K562 (cell line): ENCODE results near the gene HERPUD2.

Source experiments
- ATF4 ChIP-seq: fragments of 450-650 bp; formaldehyde crosslinking; IDR thresholded peaks from 2 replicates; pipeline ENCODE4 v1.4.0; 2022; ENCODE audit warnings: mild to moderate bottlenecking, moderate library complexity
- CC2D1A ChIP-seq: fragments of 450-650 bp; IDR thresholded peaks from 2 replicates; pipeline ENCODE4 v1.6.1; 2017; ENCODE audit warnings: mild to moderate bottlenecking
- CTCF ChIP-seq, 3 experiments: IDR thresholded peaks in 2 of 3; conservative IDR thresholded peaks in 1 of 3; 2 replicates each; pipeline ENCODE4 v1.5.1; 2011 to 2012; ENCODE audit warnings: low read length in 3 of 3, mild to moderate bottlenecking in 3 of 3, control low read depth in 2 of 3, improper control_type of control experiment in 1 of 3, inconsistent platforms in 1 of 3, low read depth in 1 of 3, mixed read lengths in 1 of 3, moderate library complexity in 1 of 3; ENCODE audit not compliant: insufficient read depth in 2 of 3
- ESRRA ChIP-seq: fragments of 450-650 bp; IDR thresholded peaks from 2 replicates; pipeline ENCODE4 v1.6.1; 2014; ENCODE audit warnings: low read depth, mild to moderate bottlenecking, moderate library complexity, borderline replicate concordance
- KDM1A ChIP-seq, 2 experiments: fragments of 450-650 bp; IDR thresholded peaks; 2 replicates each; pipeline ENCODE4 v1.6.1; 2016; ENCODE audit warnings: mild to moderate bottlenecking in 2 of 2
- NFE2L1 ChIP-seq: fragments of 450-650 bp; IDR thresholded peaks from 2 replicates; pipeline ENCODE4 v1.6.1; 2016; ENCODE audit warnings: missing genetic modification characterization, low read depth, mild to moderate bottlenecking, missing compliant biosample characterization, moderate library complexity, borderline replicate concordance
- NONO ChIP-seq, 2 experiments: fragments of 200-400 bp in 1 of 2; fragments of 450-650 bp in 1 of 2; formaldehyde crosslinking in 1 of 2; IDR thresholded peaks; 2 replicates each; pipeline ENCODE4 v1.6.1; 2017; ENCODE audit warnings: low read depth in 2 of 2, mild to moderate bottlenecking in 2 of 2, moderate library complexity in 2 of 2, low read length in 1 of 2
- POLR2A ChIP-seq: fragments of 450-650 bp; conservative IDR thresholded peaks from 2 replicates; pipeline ENCODE4 v1.6.1; 2016
- RAD21 ChIP-seq, 2 experiments: fragments of 250-450 bp in 1 of 2; fragments of 450-650 bp in 1 of 2; sonication (Bioruptor Pico) in 1 of 2; formaldehyde crosslinking in 1 of 2; IDR thresholded peaks in 1 of 2; conservative IDR thresholded peaks in 1 of 2; 2 replicates each; pipeline versions ENCODE4 v1.4.0 to v1.8.0; 2020 to 2022; ENCODE audit warnings: mild to moderate bottlenecking in 2 of 2, moderate library complexity in 1 of 2
- SMARCA5 ChIP-seq: fragments of 450-650 bp; IDR thresholded peaks from 2 replicates; pipeline ENCODE4 v1.6.1; 2016
- SREBF2 ChIP-seq: sonication (generic); formaldehyde crosslinking; IDR thresholded peaks from 2 replicates; pipeline ENCODE4 v1.4.0; 2020; ENCODE audit warnings: mild to moderate bottlenecking, missing genetic modification reagents
- ZBTB1 ChIP-seq: sonication (generic); formaldehyde crosslinking; IDR thresholded peaks from 2 replicates; pipeline ENCODE4 v1.8.1; 2023; ENCODE audit warnings: missing genetic modification reagents, low read depth, mild to moderate bottlenecking, borderline replicate concordance

GRCh38 chr7:35720032-35720431, 25.1 kb upstream of the HERPUD2 start:
- no peak for TF ChIP-seq NFE2L1 (tag)
- TF ChIP-seq ESRRA = no peak
- no peak for TF ChIP-seq KDM1A (IDR thresholded peaks at IDR 0.05)
- TF ChIP-seq CTCF (IDR thresholded peaks at IDR 0.05 in 2 of 3, conservative IDR thresholded peaks at IDR 0.05 in 1 of 3; ENCODE audit: insufficient read depth in 2 of 3, low read depth in 1 of 3, low read length in 3 of 3) = no peak
- no peak for TF ChIP-seq CC2D1A
- no peak for TF ChIP-seq SMARCA5
- TF ChIP-seq ATF4 = no peak
- no peak for TF ChIP-seq RAD21 (CRISPR knock-in tag; conservative IDR thresholded peaks at IDR 0.05 in 1 of 2, IDR thresholded peaks at IDR 0.05 in 1 of 2)
- TF ChIP-seq NONO (IDR thresholded peaks at IDR 0.05; ENCODE audit: low read depth in 2 of 2, low read length in 1 of 2) = no peak
- no peak for TF ChIP-seq SREBF2
- TF ChIP-seq POLR2A = no peak
- no peak for TF ChIP-seq ZBTB1 (CRISPR knock-in tag)
